HG03039 (cell line): Measurements from ENCODE around the gene PLD2.

ENCODE experiments used
- ATAC-seq: cut with Tn5 transposase; IDR thresholded peaks from one replicate; pipeline ENCODE4 v1.9.1; 2021; ENCODE audit warnings: mild to moderate bottlenecking, moderate library complexity; ENCODE audit not compliant: unreplicated experiment

The PLD2 gene

GRCh38 chr17:4832829-4833177, 25.9 kb downstream of the PLD2 start:
- ATAC-seq: peak; percentile 7

GRCh38 chr17:4833178-4833940, 26.4 kb downstream of the PLD2 start, which contains the start of gene MINK1:
Gene MINK1, plus strand, starts transcription at chr17:4833340. Its CDS starts 244 bp downstream, at chr17:4833584.
- ATAC-seq: peak; percentile 96

DNA sequence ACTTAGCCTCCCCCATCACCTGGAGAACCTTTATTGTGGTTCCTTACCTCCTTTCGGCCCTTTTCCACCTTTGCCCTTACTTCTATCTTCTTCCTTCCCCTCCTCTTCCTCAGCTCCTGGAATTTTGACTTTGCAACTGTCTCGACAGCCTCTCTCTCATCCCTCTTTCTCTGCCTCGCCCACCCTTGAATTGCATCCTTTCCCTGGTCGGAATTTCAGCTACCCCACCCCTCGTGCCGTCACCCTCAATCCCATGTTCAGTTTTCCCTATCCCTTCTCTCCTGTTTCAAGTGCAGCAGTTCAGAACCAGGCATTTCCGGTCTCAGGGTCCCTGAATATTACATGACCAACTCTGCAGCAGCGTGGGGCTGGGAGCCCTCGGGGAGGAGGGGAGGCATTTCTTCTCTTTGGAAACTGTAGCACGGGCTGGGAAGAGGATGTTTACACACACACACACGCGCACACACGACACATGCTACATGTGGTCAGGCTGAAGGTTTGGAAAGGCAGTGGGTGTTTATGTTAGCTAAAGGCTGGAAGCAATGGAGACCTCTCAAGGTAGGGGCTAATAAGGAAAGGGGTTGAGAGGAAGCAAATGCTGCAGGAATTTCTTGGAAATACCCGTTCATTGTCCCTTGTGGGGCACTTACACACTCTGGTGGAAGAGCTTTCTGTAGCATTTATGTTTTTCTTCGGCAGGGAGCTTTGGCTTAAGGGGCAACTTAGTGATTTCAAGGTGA, 27.2 kb downstream of the PLD2 start:
- ATAC-seq: no peak

DNA sequence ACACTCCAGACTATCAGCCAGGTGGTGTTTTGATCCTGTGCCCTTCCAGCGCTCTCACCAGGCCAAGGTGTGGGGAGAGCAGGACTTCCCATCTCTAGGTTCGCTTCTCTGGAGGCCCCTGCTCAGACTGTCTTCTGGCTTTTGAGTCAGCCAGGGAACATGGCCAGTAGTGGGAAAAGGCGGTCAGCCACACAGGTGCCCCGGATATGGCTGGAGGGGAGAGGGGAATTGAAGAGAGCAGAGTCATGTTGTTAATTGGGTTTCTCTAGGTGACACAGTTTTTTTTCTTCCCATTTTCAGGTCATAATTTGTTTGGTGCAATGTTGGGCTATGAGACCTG, 27.7 kb downstream of the PLD2 start:
- ATAC-seq: no peak

DNA sequence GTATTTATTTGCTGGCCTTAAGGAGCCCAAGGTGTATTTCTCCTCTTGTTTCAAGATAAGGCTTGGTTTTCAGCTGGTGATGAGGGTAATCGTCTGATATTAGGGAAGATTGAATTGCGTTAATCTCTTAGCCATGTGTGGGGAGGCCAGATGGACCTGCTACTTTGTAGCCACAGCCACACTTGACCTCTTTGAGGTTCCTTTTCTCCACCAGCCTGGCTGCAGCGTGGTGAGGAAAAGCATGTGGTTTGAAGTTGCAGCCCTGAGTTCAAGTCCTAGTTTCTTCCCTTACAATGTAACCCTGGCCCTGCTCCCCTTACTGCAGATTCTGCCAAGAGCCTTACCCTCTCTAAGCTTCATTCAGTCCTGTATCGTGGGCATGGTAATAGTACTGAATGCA, 29.3 kb downstream of the PLD2 start:
- no peak for ATAC-seq

DNA sequence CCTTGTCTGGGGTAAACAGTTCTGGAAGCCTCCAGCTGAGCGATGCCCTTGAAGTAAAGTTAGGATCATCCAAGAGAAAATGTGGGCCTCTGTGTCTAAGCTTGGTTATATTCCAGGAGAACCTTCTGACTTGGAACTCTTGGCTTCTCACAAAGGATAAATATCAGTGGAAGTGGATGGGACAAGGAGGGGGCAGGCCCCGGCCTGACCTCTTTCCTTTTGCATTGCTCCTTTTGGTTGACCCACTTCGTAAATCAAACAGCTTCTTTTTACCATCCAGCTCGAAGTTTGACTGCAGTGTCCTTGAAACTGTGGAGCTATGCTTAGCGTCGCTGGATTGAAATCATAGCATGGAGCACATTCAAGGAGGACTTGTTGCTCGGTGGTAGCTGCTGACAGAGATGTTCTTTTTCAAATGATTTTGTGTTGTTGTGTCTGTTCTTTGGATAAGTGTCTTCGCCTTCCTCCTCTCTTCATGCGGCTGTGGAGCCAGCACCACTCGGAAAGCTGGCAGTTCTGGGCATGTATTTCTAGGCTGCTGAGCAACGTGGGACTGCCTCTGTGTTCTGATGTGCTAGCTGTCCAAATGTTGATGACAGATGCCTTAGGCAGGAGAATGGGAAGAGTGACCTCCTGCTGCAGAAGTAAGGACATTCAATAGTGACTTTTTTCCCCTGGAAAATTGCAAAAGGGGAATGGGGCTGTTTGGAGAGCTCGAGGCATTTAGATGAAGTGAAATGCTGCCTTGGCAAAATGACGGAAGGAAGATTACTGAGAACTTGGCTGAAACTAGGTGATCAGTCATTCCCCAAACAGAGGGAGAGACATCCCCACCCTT, 30.7 kb downstream of the PLD2 start:
- no peak for ATAC-seq

DNA sequence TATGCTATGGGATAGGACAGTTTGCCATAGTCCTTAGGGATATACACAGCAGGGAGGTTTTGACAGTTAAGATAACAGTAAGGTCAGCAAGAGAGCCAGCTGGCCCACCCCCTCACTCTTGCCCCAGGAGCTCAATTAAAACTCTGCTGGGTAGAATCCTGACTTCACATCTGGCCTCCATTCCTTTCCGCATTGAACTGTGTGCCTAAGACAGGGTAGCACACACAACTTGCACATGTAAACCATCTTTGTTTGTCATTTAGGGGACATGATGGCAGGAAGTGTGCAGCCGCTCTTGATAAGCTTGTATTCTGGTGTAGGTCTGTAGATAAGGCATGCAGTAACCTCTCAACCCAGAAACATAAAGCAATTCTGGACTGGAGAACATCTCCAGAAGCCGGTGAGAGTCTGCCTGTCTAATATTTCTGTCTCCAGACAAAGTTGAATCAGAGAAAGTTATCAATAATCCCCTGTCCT, 31.4 kb downstream of the PLD2 start:
- no peak for ATAC-seq

DNA sequence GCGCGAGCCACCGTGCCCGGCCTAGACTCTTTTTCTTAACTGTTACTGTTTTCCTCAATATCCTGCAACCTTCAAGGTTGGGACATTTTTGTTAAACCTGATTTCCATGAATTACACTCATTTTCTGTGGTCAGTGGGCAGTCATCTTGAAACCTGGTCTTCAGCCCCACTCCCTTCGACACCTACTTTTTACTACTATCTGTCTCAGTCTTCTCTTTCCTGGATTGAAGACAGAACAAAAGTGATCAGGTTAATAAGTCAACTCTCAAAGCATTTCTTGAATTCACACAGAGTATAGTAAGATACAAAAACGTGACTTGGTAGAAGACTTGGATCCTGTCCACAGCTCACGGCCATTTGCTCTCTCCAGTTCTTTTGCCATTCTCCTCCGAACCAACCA, 32.3 kb downstream of the PLD2 start:
- no peak for ATAC-seq

GRCh38 chr17:4839965-4840892, 33.3 kb downstream of the PLD2 start:
- ATAC-seq: no peak

- ATAC-seq: no peak
Observed at GRCh38 chr17:4840893-4841242, 33.9 kb downstream of the PLD2 start.

DNA sequence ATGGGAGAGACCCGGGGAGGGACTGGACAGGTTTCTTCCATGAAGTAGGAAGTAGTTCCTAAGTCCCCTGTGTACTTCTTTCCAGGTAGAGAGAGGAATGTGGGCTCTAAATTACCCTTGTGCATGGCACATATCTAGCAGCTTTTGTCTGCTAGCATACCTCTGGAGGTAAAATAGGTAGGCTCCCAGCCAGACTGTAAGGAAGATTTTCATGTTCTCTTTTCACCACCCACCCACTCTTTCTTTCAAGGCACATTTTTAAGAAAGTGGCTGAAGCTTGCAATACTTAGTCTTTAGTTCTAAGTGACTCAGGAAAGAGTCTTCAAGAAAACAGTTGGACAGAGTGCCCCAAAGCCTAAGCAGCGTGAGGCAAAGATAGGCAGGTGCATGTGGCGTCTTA, 35.4 kb downstream of the PLD2 start:
- no peak for ATAC-seq

DNA sequence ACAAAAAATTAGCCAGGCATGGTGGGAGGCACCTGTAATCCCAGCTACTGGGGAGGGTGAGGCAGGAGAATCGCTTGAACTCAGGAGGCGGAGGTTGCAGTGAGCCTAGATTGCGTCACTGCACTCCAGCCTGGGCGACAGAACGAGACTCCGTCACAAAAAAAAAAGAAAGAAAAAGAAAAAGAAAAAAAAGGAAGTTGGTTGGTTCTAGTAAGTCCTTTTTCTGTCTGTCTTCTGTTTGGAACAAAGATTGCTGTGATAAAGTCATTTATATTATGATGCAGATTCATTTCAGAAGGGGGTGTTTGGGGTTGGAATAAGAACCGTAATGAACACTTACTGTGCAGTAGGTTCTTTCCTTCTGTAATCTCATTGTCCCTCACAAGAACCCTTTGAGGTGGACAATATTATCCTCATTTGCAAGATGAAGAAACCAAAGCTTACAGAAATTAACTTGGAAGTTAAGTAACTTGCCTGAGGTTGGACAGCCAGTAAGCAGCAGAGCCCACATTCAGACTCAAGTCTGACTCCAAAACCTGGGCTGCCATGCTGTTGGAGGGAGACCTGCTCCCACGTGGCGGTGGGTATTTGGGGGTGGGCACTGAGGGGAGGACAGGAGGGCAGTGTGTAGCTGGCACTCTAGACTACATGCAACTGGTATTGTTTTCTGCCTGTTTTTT, 36.5 kb downstream of the PLD2 start:
- no peak for ATAC-seq

DNA sequence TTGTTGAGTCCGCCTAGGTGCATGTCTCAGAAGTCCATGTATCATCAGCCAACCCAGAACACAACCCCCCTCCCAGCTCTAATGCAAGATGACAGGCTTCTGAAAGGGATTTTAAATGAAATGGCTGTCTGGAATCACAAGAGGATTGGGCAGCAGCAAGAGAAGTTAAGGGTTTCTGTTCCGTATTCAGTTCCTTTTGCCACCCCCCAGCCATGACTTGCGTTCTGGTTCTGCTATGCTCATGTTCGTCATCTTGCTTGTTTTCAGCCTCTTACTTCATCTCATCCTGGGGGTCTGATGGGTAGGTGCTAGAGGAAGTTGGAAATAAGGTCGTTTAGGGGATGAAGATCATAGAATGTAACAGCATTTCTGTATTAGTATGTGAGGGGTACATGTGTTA, 38.2 kb downstream of the PLD2 start:
- no peak for ATAC-seq

DNA sequence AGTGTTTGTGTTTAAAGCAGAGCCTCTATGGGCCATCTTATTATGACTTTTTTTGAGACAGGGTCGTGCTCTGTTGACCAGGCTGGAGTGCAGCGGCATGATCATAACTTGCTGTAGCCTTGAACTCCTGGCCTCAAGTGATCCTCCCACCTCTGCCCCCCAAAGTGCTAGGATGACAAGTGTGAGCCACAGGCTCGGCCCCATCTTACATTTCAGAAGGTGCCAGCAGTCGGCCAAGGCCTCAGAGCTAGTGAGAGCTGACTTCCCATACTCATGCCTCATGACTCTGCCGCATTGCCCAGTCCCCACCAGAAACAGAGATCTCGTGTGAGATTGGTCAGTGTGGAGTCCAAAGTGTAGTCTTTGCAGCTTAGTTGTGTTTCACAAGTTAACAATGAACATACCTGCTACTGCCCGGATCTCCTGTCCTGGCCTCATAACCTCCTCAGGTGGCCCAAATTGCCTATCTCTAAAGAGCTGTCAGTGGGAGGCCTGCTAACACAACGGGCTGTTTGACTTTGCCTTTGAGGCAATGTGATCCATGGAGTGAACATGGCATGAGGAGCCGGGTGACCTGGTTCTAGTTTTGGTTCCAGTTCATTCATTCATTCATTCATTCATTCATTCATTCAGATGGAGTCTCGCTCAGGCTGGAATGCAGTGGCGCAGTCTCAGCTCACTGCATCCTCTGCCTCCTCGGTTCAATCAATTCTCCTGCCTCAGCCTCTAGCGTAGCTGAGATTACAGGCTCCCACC, 39.9 kb downstream of the PLD2 start:
- no peak for ATAC-seq

DNA sequence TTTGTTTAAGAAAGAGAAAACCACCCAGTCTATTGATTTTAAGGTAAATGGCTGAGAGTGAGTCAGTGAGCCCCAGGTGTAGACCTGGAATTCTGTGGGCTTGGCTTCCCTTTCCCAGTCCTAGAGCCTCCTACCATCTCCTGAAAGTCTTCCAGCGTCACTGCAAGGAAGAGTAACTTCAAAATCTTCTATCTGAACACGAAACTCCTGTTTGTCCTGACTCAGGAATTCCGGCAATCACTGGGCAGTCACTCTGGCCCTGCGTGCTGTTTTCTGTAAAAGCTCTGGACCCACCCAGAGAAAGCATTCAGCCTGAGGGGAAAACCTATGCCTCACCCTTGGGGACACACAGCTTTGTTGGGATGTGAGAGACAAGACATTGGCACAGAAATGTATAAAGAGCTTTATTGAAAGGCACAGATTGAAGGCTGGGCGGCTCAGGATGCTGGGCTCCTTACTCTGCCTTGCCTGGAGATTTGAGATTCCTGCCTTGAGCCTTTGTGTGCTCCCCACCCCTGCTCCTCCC, 42.1 kb downstream of the PLD2 start:
- ATAC-seq: no peak

DNA sequence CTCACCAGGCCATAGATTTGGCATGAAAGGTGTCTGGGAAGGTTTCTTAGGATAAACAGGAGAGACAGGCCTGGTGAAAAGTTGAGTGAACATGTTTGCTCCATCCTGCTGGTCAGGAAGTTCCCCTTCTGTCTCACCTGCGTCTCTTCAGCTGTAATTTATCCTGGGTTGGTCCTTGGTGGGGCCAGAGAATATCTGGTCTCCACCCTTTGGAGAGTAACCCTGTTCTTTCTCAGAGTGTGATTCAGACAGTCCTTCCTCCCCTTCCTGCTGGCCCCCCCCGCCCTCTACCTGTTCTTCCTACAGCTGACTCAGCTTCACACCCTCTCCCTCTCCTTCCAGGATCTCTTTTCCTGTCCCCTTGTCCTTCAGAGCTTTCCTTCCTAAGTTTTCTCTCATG, 43.3 kb downstream of the PLD2 start:
- no peak for ATAC-seq

GRCh38 chr17:4851084-4851483, 44.1 kb downstream of the PLD2 start:
- no peak for ATAC-seq

- no peak for ATAC-seq
Observed at GRCh38 chr17:4852567-4853207, 45.7 kb downstream of the PLD2 start.
